Measurements from ENCODE around the gene CSNK2B.
"Not testable (repeated sequence)": the region's sequence is repeated elsewhere in the genome, so short reads cannot be mapped to it uniquely, and the experiment has no call there.

Gene CSNK2B

DNA sequence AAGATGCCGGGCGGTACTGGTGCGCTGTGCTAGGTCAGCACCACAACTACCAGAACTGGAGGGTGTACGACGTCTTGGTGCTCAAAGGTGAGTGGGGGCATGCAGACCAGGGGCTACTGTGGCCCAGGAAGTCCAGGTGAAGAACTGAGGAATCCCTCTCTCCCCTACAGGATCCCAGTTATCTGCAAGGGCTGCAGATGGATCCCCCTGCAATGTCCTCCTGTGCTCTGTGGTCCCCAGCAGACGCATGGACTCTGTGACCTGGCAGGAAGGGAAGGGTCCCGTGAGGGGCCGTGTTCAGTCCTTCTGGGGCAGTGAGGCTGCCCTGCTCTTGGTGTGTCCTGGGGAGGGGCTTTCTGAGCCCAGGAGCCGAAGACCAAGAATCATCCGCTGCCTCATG is 41.8 kb downstream of the CSNK2B start:
- TF ChIP-seq, protein P1, sequence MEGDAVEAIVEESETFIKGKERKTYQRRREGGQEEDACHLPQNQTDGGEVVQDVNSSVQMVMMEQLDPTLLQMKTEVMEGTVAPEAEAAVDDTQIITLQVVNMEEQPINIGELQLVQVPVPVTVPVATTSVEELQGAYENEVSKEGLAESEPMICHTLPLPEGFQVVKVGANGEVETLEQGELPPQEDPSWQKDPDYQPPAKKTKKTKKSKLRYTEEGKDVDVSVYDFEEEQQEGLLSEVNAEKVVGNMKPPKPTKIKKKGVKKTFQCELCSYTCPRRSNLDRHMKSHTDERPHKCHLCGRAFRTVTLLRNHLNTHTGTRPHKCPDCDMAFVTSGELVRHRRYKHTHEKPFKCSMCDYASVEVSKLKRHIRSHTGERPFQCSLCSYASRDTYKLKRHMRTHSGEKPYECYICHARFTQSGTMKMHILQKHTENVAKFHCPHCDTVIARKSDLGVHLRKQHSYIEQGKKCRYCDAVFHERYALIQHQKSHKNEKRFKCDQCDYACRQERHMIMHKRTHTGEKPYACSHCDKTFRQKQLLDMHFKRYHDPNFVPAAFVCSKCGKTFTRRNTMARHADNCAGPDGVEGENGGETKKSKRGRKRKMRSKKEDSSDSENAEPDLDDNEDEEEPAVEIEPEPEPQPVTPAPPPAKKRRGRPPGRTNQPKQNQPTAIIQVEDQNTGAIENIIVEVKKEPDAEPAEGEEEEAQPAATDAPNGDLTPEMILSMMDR (conservative IDR thresholded peaks at IDR 0.05; ENCODE audit: low read depth), result no peak
- CTCF ChIA-PET, result no interaction called here
- POLR2A ChIA-PET (ENCODE audit: low non-redundant PET), result interaction anchor here (0.6 kb wide), 1 partner anchor 127 kb away, joined by 4 read pairs; no protein-coding TSS in a partner anchor
- no peak overlapping the region for H3K27ac ChIP-seq
- DNase-seq (ENCODE audit: low spot score), result no peak

DNA sequence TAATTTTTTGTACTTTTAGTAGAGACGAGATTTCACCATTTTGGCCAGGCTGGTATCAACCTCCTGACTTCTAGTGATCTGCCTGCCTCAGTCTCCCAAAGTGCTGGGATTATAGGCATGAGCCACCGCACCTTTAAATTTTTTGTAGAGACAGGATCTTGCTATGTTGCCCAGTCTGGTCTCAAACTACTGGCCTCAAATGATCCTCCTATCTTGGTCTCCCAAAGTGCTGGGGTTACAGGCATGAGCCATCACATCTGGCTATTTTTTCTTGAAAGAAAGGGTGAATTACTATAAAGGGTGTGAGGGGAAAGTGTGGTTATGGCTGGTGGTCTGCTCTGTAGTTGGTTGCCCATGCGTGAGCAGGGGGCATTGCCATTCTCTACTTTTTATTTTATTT is 42.3 kb downstream of the CSNK2B start:
- H3K27ac ChIP-seq, result no peak overlapping the region
- no peak for DNase-seq (ENCODE audit: low spot score)
- ChIA-PET POLR2A (ENCODE audit: low non-redundant PET) (no interaction called here), CTCF (no interaction called here)
- TF ChIP-seq, protein P1 (conservative IDR thresholded peaks at IDR 0.05; ENCODE audit: low read depth), result no peak

DNA sequence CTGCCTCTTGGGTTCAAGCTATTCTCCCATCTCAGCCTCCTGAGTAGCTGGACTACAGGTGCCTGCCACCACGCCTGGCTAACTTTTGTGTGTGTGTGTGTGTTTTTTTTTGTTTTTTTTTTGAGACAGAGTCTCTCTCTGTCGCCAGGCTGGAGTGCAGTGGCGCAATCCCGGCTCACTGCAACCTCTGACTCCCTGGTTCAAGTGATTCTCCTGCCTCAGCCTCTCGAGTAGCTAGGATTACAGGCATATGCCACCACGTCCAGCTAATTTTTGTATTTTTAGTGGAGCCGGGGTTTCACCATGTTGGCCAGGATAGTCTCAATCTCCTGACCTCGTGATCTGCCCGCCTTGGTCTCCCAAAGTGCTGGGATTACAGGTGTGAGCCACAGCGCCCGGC is 43.3 kb downstream of the CSNK2B start:
- CTCF ChIA-PET, result interaction anchor here (0.9 kb wide), 1 partner anchor 19 kb away, joined by 4 read pairs; no protein-coding TSS in a partner anchor
- H3K27ac ChIP-seq, result 0 out of 2 replicates have a peak overlapping the region, but pooled peaks have one; percentile 84
- DNase-seq (ENCODE audit: low spot score); POLR2A ChIA-PET (ENCODE audit: low non-redundant PET): not testable (repeated sequence)

DNA sequence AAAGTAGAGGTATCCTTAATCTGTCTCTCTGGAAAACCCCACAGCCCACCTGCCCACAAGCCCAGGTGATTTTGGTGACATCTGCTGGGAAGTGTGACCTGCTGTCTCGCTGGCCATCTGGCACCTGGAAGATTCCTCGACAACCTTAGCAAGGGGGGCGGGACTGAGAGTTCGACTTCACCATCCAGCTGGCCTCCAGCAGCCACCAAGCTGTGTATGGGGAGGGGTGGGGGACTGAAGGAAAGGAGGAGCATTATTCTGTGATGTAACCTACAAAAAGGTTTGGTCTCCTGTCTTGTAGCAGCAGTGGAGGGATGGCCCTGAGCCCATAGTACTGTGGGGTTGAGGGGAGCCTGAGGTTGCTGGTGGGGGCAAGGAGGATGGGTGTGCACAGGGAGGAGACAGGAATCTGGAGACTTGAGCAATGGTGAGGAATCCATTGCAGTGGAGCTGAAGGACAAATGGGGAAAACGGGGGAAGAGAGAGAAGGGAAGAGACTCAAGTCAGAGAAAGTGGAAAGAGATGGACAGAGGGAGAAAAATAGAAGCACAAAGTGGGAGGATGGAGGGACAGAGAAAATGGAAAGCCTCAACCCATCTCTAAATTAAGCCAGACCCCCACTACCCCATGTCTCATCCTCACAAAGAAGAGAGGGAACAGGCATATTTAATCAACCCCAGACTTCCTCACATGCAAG is 44.8 kb downstream of the CSNK2B start:
- no peak for DNase-seq (ENCODE audit: low spot score)
- POLR2A ChIA-PET (ENCODE audit: low non-redundant PET), result interaction anchor here (0.5 to 1.1 kb wide), 2 partner anchors 19 to 24 kb away, joined by 3 to 7 read pairs; partner anchors contain the start of gene DDAH2
- CTCF ChIA-PET, result interaction anchor here (0.5 to 1.7 kb wide), 2 partner anchors 19 to 146 kb away, joined by 5 to 6 read pairs; no protein-coding TSS in a partner anchor
- peak overlapping the region; percentile 84 for H3K27ac ChIP-seq
- TF ChIP-seq, protein P1 (conservative IDR thresholded peaks at IDR 0.05; ENCODE audit: low read depth), result no peak

DNA sequence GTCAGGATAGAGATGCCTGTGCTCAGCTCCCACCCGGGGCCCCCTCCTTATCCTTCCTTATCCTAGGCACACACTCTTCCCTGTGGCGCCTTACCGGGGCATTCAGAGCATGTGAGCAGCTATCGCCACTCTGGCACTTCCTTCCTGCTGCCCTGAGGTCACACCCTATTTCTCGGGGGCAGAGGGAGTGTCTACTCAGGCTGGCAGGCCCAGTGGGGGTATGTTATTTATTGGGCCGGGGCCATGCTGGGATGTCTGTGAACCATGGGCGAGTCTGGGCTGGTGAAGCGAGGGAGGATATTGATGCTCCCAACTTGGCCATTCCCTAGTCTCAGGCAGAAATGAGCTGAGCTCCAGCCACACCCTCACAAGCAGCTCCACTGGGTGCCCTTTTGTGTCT is 45.4 kb downstream of the CSNK2B start:
- TF ChIP-seq, protein P1 (conservative IDR thresholded peaks at IDR 0.05; ENCODE audit: low read depth), result no peak
- peak; percentile 65 for DNase-seq (ENCODE audit: low spot score)
- ChIA-PET POLR2A (ENCODE audit: low non-redundant PET) (interaction anchor here (1.1 kb wide), 1 partner anchor 18 kb away, joined by 7 read pairs; the partner anchor contains the start of gene DDAH2), CTCF (interaction anchor here (1.7 kb wide), 1 partner anchor 19 kb away, joined by 5 read pairs; no protein-coding TSS in a partner anchor)
- peak overlapping the region; percentile 84 for H3K27ac ChIP-seq

DNA sequence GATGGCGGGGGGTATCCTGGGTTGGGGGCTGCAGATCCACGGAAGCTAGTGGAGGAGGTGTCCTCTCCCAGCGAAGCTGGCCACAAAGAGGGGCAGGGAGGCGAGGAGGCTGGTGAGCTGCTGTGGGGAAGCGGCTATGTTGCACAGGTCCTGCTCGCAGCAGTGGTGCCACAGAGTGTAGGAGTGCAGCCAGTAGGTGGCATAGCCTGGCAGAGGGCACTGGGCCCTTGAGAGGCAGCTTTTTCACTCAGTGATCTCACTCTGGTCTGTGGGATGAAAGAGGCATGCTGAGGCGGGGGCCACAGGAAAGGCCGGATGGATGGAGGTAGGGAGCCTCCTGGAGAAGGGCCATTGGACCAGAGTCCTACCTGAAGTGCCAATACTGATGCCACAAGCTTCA is 46.4 kb downstream of the CSNK2B start:
- H3K27ac ChIP-seq, result peak overlapping the region; percentile 84
- no peak for DNase-seq (ENCODE audit: low spot score)
- TF ChIP-seq, protein P1 (conservative IDR thresholded peaks at IDR 0.05; ENCODE audit: low read depth), result no peak
- CTCF ChIA-PET, result interaction anchor here (0.6 to 1.7 kb wide), 3 partner anchors 10 to 96 kb away, joined by 3 to 5 read pairs (median 3); no protein-coding TSS in a partner anchor
- POLR2A ChIA-PET (ENCODE audit: low non-redundant PET), result interaction anchor here (0.6 kb wide), 1 partner anchor 60 kb away, joined by 4 read pairs; no protein-coding TSS in a partner anchor

DNA sequence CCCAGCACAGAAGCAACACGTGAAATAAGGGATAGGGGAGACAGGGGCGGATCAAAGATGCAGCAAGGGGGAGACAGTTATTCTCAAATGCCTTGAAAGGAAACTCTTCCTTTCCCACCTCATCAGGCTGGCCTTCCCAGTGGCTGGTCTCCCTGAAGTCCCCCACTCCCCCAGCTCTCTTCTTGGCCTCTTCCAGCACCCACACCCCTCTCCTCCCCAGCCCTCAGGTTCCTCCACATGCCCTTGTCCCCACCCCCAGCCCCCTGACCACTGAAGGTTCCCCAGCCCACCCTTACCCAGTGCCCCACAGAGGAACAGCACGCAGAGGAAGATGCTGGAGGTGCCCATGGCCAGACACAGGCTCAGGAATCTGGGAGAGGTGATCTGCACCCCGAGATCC is 47.6 kb downstream of the CSNK2B start:
- no peak overlapping the region for H3K27ac ChIP-seq
- TF ChIP-seq, protein P1 (conservative IDR thresholded peaks at IDR 0.05; ENCODE audit: low read depth), result no peak
- DNase-seq (ENCODE audit: low spot score), result no peak
- ChIA-PET CTCF (no interaction called here), POLR2A (ENCODE audit: low non-redundant PET) (interaction anchor here (0.6 kb wide), 1 partner anchor 32 kb away, joined by 3 read pairs; no protein-coding TSS in a partner anchor)
